Thyroid gland (tissue), 4 donors: ENCODE data around the gene CT45A10.

ENCODE experiments used
- CTCF ChIP-seq, 6 experiments: fragments of 200-600 bp in 3 of 6; fragments of 450-650 bp in 3 of 6; sonication (generic) in 3 of 6; IDR thresholded peaks; one replicate each; pipeline ENCODE4 v1.5.1; 2016 to 2019; ENCODE audit warnings: antibody characterized with exemption in 6 of 6, mild to moderate bottlenecking in 2 of 6, inconsistent platforms in 1 of 6, moderate library complexity in 1 of 6
- POLR2A ChIP-seq, 2 donors: fragments of 450-650 bp; IDR thresholded peaks; one replicate each; pipeline ENCODE4 v1.6.1; 2017; ENCODE audit warnings: antibody characterized with exemption in 2 of 2, mild to moderate bottlenecking in 2 of 2, moderate library complexity in 1 of 2

- TF ChIP-seq CTCF (IDR thresholded peaks at IDR 0.05) (no peak), POLR2A (IDR thresholded peaks at IDR 0.05) (no peak)
These were observed 3.1 kb downstream of the CT45A10 start for GRCh38 chrX:135890087-135890585.
